RWPE2 (cell line): ENCODE results near the gene FER.

Source experiments
- ATAC-seq: fragments of 200-7000 bp; cut with Tn5 transposase; 3 replicates; pipeline ENCODE4 v1.9.1; 2021; ENCODE audit warnings: low read depth
- DNase-seq: peaks from one replicate; pipeline ENCODE4 v3.0.0-alpha.2; 2020; ENCODE audit warnings: low spot score
- H3K27ac ChIP-seq: fragments of 450-650 bp; 2 replicates; pipeline ENCODE4 v1.5.1; 2017; ENCODE audit warnings: mild to moderate bottlenecking; ENCODE audit not compliant: poor library complexity, severe bottlenecking
- H3K27me3 ChIP-seq: fragments of 250-450 bp; sonication (Bioruptor Pico); 2 replicates; pipeline ENCODE4 v1.5.1; 2021; ENCODE audit warnings: mild to moderate bottlenecking, moderate library complexity; ENCODE audit not compliant: insufficient read depth, poor library complexity, severe bottlenecking
- H3K36me3 ChIP-seq: fragments of 250-450 bp; sonication (Bioruptor Pico); 2 replicates; pipeline ENCODE4 v1.5.1; 2020; ENCODE audit warnings: low read depth, mild to moderate bottlenecking, moderate library complexity
- H3K4me1 ChIP-seq: fragments of 250-450 bp; sonication (Bioruptor Pico); 2 replicates; pipeline ENCODE4 v1.5.1; 2021; ENCODE audit warnings: mild to moderate bottlenecking, moderate library complexity; ENCODE audit not compliant: insufficient read depth, poor library complexity, severe bottlenecking
- H3K4me3 ChIP-seq: fragments of 250-450 bp; sonication (Bioruptor Pico); 2 replicates; pipeline ENCODE4 v1.5.1; 2021; ENCODE audit warnings: mild to moderate bottlenecking, moderate library complexity; ENCODE audit not compliant: severe bottlenecking
- H3K9me3 ChIP-seq: fragments of 250-450 bp; sonication (Bioruptor Pico); 2 replicates; pipeline ENCODE4 v1.5.1; 2021; ENCODE audit warnings: mild to moderate bottlenecking, moderate library complexity; ENCODE audit not compliant: severe bottlenecking
- CTCF ChIP-seq: fragments of 450-650 bp; IDR thresholded peaks from one replicate; pipeline ENCODE4 v1.5.1; 2017; ENCODE audit warnings: mild to moderate bottlenecking, moderate library complexity; ENCODE audit not compliant: poor library complexity, severe bottlenecking

FER gene

GRCh38 chr5:109141222-109142200 lies 393.8 kb downstream of the FER start:
- DNase-seq (no peak), ATAC-seq (no peak)

GRCh38 chr5:109143031-109143430 lies 395.3 kb downstream of the FER start:
- Histone ChIP-seq H3K4me1 (no peaks in the 10 kb centered on the region), H3K36me3 (no peaks in the 10 kb centered on the region), H3K4me3 (no peak overlapping the region), H3K9me3 (no peaks in the 10 kb centered on the region), H3K27me3 (no peaks in the 10 kb centered on the region), H3K27ac (no peak overlapping the region)
- no peak for DNase-seq
- no peak for ATAC-seq
- TF ChIP-seq CTCF: no peak

More at GRCh38 chr5:109141222-109142200, 393.8 kb downstream of the FER start:
- TF ChIP-seq CTCF: no peak
- H3K4me3 ChIP-seq: no peak overlapping the region
- no peaks in the 10 kb centered on the region for H3K4me1 ChIP-seq
- H3K36me3 ChIP-seq: no peaks in the 10 kb centered on the region
- H3K27ac ChIP-seq: no peak overlapping the region
- no peaks in the 10 kb centered on the region for H3K27me3 ChIP-seq
- H3K9me3 ChIP-seq: no peaks in the 10 kb centered on the region

- H3K9me3 ChIP-seq: no peaks in the 10 kb centered on the region
- H3K27me3 ChIP-seq: no peaks in the 10 kb centered on the region
- no peak overlapping the region for H3K27ac ChIP-seq
- no peak overlapping the region for H3K4me3 ChIP-seq
- ATAC-seq (no peak), DNase-seq (no peak)
- no peak for TF ChIP-seq CTCF
- no peaks in the 10 kb centered on the region for H3K36me3 ChIP-seq
- H3K4me1 ChIP-seq: no peaks in the 10 kb centered on the region
These were observed 397.4 kb downstream of the FER start for GRCh38 chr5:109145139-109145538.

- no peak for TF ChIP-seq CTCF
- Histone ChIP-seq H3K27me3 (no peaks in the 10 kb centered on the region), H3K4me1 (no peaks in the 10 kb centered on the region), H3K4me3 (no peak overlapping the region), H3K9me3 (no peaks in the 10 kb centered on the region), H3K36me3 (no peaks in the 10 kb centered on the region), H3K27ac (no peak overlapping the region)
- no peak for ATAC-seq
- DNase-seq: no peak
These were observed 398.9 kb downstream of the FER start for GRCh38 chr5:109146591-109146990.

GRCh38 chr5:109152565-109152964 lies 404.9 kb downstream of the FER start:
- no peak overlapping the region for H3K27ac ChIP-seq
- DNase-seq (no peak), ATAC-seq (no peak)
- no peak overlapping the region for H3K4me3 ChIP-seq
- H3K27me3 ChIP-seq: no peaks in the 10 kb centered on the region
- TF ChIP-seq CTCF: no peak
- H3K9me3 ChIP-seq: no peaks in the 10 kb centered on the region
- no peaks in the 10 kb centered on the region for H3K36me3 ChIP-seq
- H3K4me1 ChIP-seq: no peaks in the 10 kb centered on the region
